Keratinocyte (primary cell): Measurements from ENCODE around the gene CHN2. TPM values are rescaled to one million over a fixed set of nuclear protein-coding genes. Genes with fewer than 3 reads are reported as not detected.

ENCODE experiments used
- DNase-seq: peaks from one replicate; pipeline ENCODE4 v3.0.0-alpha.2; 2011; ENCODE audit warnings: low read depth, missing footprints, low spot score
- FAIRE-seq: peaks from 2 replicates; lab custom pipeline; 2011; peaks lifted over from hg19 to GRCh38; lab: Jason Lieb, UNC
- H2AFZ ChIP-seq: 2 replicates; pipeline ENCODE4 v1.6.0; 2012; ENCODE audit warnings: low read length, control low read depth, inconsistent platforms; ENCODE audit not compliant: control insufficient read depth
- H3K27ac ChIP-seq: 2 replicates; pipeline ENCODE4 v1.5.1; 2011; ENCODE audit warnings: low read length; ENCODE audit not compliant: control insufficient read depth, insufficient read depth
- H3K27me3 ChIP-seq: 3 replicates; pipeline ENCODE4 v1.6.0; 2011; ENCODE audit warnings: low read length; ENCODE audit not compliant: control insufficient read depth, insufficient read depth; ENCODE audit errors: extremely low read depth
- H3K36me3 ChIP-seq, 2 experiments: 2 replicates in 1 of 2; 3 replicates in 1 of 2; pipeline ENCODE4 v1.5.1; 2011; ENCODE audit warnings: low read length in 2 of 2, mild to moderate bottlenecking in 1 of 2; ENCODE audit not compliant: control insufficient read depth in 2 of 2, insufficient read depth in 2 of 2; ENCODE audit errors: extremely low read depth in 1 of 2
- H3K4me1 ChIP-seq: 3 replicates; pipeline ENCODE4 v1.5.1; 2011; ENCODE audit warnings: low read length; ENCODE audit not compliant: control insufficient read depth, insufficient read depth; ENCODE audit errors: extremely low read depth
- H3K4me2 ChIP-seq: 3 replicates; pipeline ENCODE4 v1.6.0; 2011; ENCODE audit warnings: low read depth, low read length; ENCODE audit not compliant: control insufficient read depth, insufficient read depth; ENCODE audit errors: extremely low read depth
- H3K4me3 ChIP-seq, 3 experiments: fragments of 200-600 bp in 1 of 3; sonication (generic) in 1 of 3; 2 replicates in 2 of 3; 3 replicates in 1 of 3; pipeline ENCODE4 v1.5.1; 2011 to 2016; ENCODE audit warnings: low read length in 3 of 3, mild to moderate bottlenecking in 3 of 3, control low read depth in 2 of 3, inconsistent platforms in 1 of 3, low read depth in 1 of 3, mixed read lengths in 1 of 3, mixed run types in 1 of 3, moderate library complexity in 1 of 3; ENCODE audit not compliant: control insufficient read depth in 2 of 3, insufficient read depth in 2 of 3; ENCODE audit errors: extremely low read depth in 1 of 3
- H3K79me2 ChIP-seq: 2 replicates; pipeline ENCODE4 v1.6.0; 2012; ENCODE audit warnings: low read length; ENCODE audit not compliant: control insufficient read depth, insufficient read depth
- H3K9ac ChIP-seq: 3 replicates; pipeline ENCODE4 v1.6.0; 2011; ENCODE audit warnings: low read length; ENCODE audit not compliant: control insufficient read depth, insufficient read depth; ENCODE audit errors: extremely low read depth
- H3K9me1 ChIP-seq: 3 replicates; pipeline ENCODE4 v1.6.0; 2011; ENCODE audit warnings: low read length; ENCODE audit not compliant: control insufficient read depth, insufficient read depth; ENCODE audit errors: extremely low read depth
- H3K9me3 ChIP-seq: 2 replicates; pipeline ENCODE4 v1.5.1; 2012; ENCODE audit warnings: low read depth, low read length; ENCODE audit not compliant: control insufficient read depth
- H4K20me1 ChIP-seq: 3 replicates; pipeline ENCODE4 v1.6.0; 2011; ENCODE audit warnings: low read length; ENCODE audit not compliant: control insufficient read depth, insufficient read depth; ENCODE audit errors: extremely low read depth
- EZH2 ChIP-seq: IDR thresholded peaks from one replicate; pipeline ENCODE4 v1.6.1; 2012; ENCODE audit warnings: inconsistent platforms, mild to moderate bottlenecking, low read length, moderate library complexity
- dilution Hi-C: fragments of 300-500 bp; cut with MboI; formaldehyde crosslinking; loops from one replicate; pipeline ENCODE4 v1.7.0; 2020; ENCODE audit warnings: low sequenced_read_pairs; ENCODE audit not compliant: extremely low pct_ligation_motif_present
- polyA plus RNA-seq, 5 experiments: library from polyadenylated mRNA; depleted of rRNA in 3 of 5; stranded (reverse) in 3 of 5; stranded (forward) in 1 of 5; unstranded in 1 of 5; fragments of >200 nt; gene quantifications; 1 replicate in 1 of 5; 2 replicates in 3 of 5; 3 replicates in 1 of 5; pipeline versions ENCODE4 v1.2.1 to v1.2.3, GENCODE V29; 2011 to 2012; ENCODE audit warnings: missing spikeins in 2 of 5, low read depth in 1 of 5, low replicate concordance in 1 of 5
- TF ChIP-seq, protein P1 (sequence below), 3 experiments: IDR thresholded peaks in 1 of 3; conservative IDR thresholded peaks in 1 of 3; optimal IDR thresholded peaks in 1 of 3; 2 replicates in 2 of 3; 3 replicates in 1 of 3; pipeline versions ENCODE3 to v1.5.1; 2011; ENCODE audit warnings: low read length in 3 of 3, mild to moderate bottlenecking in 3 of 3, moderate library complexity in 2 of 3, control low read depth in 1 of 3, inconsistent platforms in 1 of 3; ENCODE audit not compliant: insufficient read depth in 2 of 3; ENCODE audit errors: extremely low read depth in 1 of 3

CHN2 gene
- polyA plus RNA-seq, 1 donor (not counting 4 experiments of a cell fraction or from before 2014, with no cell fraction given): 1.8 TPM

DNA sequence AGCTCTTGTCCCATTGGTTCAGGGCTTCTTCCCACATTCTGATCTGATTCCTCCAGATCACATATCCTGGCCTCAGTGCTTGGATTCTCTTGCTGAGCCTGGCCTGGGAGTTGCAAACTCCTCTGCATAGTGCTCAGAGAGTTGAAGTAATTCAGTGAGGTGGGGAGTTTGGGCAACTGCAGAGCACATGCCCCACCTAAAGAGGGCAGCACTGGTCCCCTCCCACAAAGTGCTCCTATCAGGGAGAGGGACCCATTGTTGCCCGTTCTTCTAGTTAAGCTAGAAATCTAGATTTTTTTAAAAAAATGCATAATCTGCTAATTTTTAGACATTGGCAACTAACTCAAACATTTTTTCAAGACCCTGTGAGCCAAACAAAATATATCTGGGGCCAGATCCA is 45.1 kb downstream of the CHN2 start:
- dilution Hi-C loops: no loop called here
- Histone ChIP-seq H3K27me3 (no peaks in the 10 kb centered on the region), H3K4me1 (peaks cover 10% of the 10 kb centered on the region), H3K9me1 (no peaks in the 10 kb centered on the region), H3K36me3 (no peaks in the 10 kb centered on the region), H3K27ac (no peak overlapping the region), H3K79me2 (no peaks in the 10 kb centered on the region), H3K4me2 (no peak overlapping the region), H3K4me3 (no peak overlapping the region), H3K9ac (no peak overlapping the region), H3K9me3 (no peaks in the 10 kb centered on the region), H4K20me1 (no peaks in the 10 kb centered on the region), H2AFZ (no peak overlapping the region)
- FAIRE-seq (no peak), DNase-seq (no peak)
- TF ChIP-seq, protein P1, sequence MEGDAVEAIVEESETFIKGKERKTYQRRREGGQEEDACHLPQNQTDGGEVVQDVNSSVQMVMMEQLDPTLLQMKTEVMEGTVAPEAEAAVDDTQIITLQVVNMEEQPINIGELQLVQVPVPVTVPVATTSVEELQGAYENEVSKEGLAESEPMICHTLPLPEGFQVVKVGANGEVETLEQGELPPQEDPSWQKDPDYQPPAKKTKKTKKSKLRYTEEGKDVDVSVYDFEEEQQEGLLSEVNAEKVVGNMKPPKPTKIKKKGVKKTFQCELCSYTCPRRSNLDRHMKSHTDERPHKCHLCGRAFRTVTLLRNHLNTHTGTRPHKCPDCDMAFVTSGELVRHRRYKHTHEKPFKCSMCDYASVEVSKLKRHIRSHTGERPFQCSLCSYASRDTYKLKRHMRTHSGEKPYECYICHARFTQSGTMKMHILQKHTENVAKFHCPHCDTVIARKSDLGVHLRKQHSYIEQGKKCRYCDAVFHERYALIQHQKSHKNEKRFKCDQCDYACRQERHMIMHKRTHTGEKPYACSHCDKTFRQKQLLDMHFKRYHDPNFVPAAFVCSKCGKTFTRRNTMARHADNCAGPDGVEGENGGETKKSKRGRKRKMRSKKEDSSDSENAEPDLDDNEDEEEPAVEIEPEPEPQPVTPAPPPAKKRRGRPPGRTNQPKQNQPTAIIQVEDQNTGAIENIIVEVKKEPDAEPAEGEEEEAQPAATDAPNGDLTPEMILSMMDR (optimal IDR thresholded peaks at IDR 0.05 in 1 of 3, IDR thresholded peaks at IDR 0.05 in 1 of 3, conservative IDR thresholded peaks at IDR 0.05 in 1 of 3; ENCODE audit: extremely low read depth in 1 of 3, insufficient read depth in 2 of 3, low read length in 3 of 3): peak; percentile 80 to 85 (median 81)
- no peak for TF ChIP-seq EZH2

DNA sequence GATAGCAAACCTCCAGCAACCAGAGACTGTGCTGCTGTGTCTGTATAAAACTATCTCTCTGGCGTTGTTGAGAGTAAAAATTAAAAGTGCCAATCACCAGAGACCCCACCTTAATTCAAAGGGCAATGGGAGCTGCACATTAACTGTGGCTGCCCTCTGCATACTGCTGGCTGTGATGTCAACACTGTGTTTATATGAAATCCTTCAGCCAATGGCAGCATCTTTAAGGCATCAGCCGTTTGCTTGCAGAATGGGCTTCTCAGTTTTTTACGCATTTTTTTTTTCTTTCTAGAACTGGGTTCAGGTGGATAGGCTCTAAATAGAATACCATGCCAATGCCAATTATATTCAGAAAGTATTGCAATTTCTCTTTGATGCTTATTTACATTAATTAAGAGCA is 47.7 kb downstream of the CHN2 start:
- Histone ChIP-seq H3K4me2 (no peak overlapping the region), H3K79me2 (no peaks in the 10 kb centered on the region), H3K36me3 (no peaks in the 10 kb centered on the region), H3K9me3 (no peaks in the 10 kb centered on the region), H4K20me1 (no peaks in the 10 kb centered on the region), H3K9ac (no peak overlapping the region), H3K4me3 (no peak overlapping the region), H3K4me1 (peaks cover 5% of the 10 kb centered on the region), H3K9me1 (no peaks in the 10 kb centered on the region), H2AFZ (no peak overlapping the region), H3K27ac (no peak overlapping the region), H3K27me3 (no peaks in the 10 kb centered on the region)
- DNase-seq (no peak), FAIRE-seq (no peak)
- TF ChIP-seq, protein P1 (optimal IDR thresholded peaks at IDR 0.05 in 1 of 3, IDR thresholded peaks at IDR 0.05 in 1 of 3, conservative IDR thresholded peaks at IDR 0.05 in 1 of 3; ENCODE audit: extremely low read depth in 1 of 3, insufficient read depth in 2 of 3, low read length in 3 of 3): no peak
- no peak for TF ChIP-seq EZH2
- dilution Hi-C loops: no loop called here
